Neuronal stem cell (in vitro differentiated cells): Measurements from ENCODE around the gene SPOCK2.
A peak's percentile ranks its signal among the peaks of the same experiment; 100 is the strongest.

ENCODE experiments used
- DNase-seq: peaks from one replicate; pipeline ENCODE4 v3.0.0-alpha.2; 2013; ENCODE audit warnings: low spot score
- H2AFZ ChIP-seq: one replicate; pipeline ENCODE4 v1.6.1; 2013; ENCODE audit warnings: mild to moderate bottlenecking, low read length, inconsistent platforms
- H2AK5ac ChIP-seq: 2 replicates; pipeline ENCODE4 v1.6.1; 2013; ENCODE audit warnings: low read depth, mild to moderate bottlenecking, inconsistent platforms, low read length, moderate library complexity, mixed read lengths
- H2BK120ac ChIP-seq: 2 replicates; pipeline ENCODE4 v1.6.1; 2013; ENCODE audit warnings: low read depth, mild to moderate bottlenecking, inconsistent platforms, low read length, moderate library complexity, mixed read lengths
- H2BK12ac ChIP-seq: one replicate; pipeline ENCODE4 v1.6.1; 2013; ENCODE audit warnings: low read length, inconsistent platforms
- H2BK15ac ChIP-seq: 2 replicates; pipeline ENCODE4 v1.6.1; 2013; ENCODE audit warnings: mild to moderate bottlenecking, low read length, inconsistent platforms, mixed read lengths
- H2BK5ac ChIP-seq: one replicate; pipeline ENCODE4 v1.6.1; 2013; ENCODE audit warnings: inconsistent platforms, mild to moderate bottlenecking, low read length, moderate library complexity
- H3K14ac ChIP-seq: one replicate; pipeline ENCODE4 v1.6.1; 2013; ENCODE audit warnings: low read length, inconsistent platforms
- H3K18ac ChIP-seq: 2 replicates; pipeline ENCODE4 v1.6.1; 2013; ENCODE audit warnings: low read length, inconsistent platforms
- H3K23ac ChIP-seq: 2 replicates; pipeline ENCODE4 v1.6.1; 2013; ENCODE audit warnings: low read depth, mild to moderate bottlenecking, mixed read lengths, low read length, inconsistent platforms; ENCODE audit not compliant: poor library complexity
- H3K27ac ChIP-seq: replicated peaks from 3 replicates; pipeline ENCODE4 v1.5.1; 2013; ENCODE audit warnings: low read length, inconsistent platforms
- H3K27me3 ChIP-seq, 3 experiments: 2 replicates each; pipeline ENCODE4 v1.6.1; 2013; ENCODE audit warnings: low read length in 3 of 3, mild to moderate bottlenecking in 2 of 3, inconsistent platforms in 1 of 3, low read depth in 1 of 3, mixed read lengths in 1 of 3, moderate library complexity in 1 of 3; ENCODE audit not compliant: control insufficient read depth in 3 of 3, insufficient read depth in 3 of 3
- H3K36me3 ChIP-seq, 2 donors: replicated peaks in 1 of 2; 2 replicates each; pipeline ENCODE4 v1.6.1; 2013; ENCODE audit warnings: low read length in 2 of 2; ENCODE audit not compliant: control insufficient read depth in 2 of 2, insufficient read depth in 2 of 2
- H3K4ac ChIP-seq: 2 replicates; pipeline ENCODE4 v1.6.1; 2013; ENCODE audit warnings: inconsistent platforms, mild to moderate bottlenecking, low read length, moderate library complexity
- H3K4me1 ChIP-seq, 2 donors: 1 replicate in 1 of 2; 2 replicates in 1 of 2; pipeline ENCODE4 v1.6.1; 2013; ENCODE audit warnings: low read length in 2 of 2, low read depth in 1 of 2; ENCODE audit not compliant: control insufficient read depth in 2 of 2, insufficient read depth in 1 of 2
- H3K4me2 ChIP-seq: one replicate; pipeline ENCODE4 v1.6.1; 2013; ENCODE audit warnings: mild to moderate bottlenecking, low read length, inconsistent platforms; ENCODE audit not compliant: insufficient read depth, poor library complexity, severe bottlenecking
- H3K4me3 ChIP-seq, 2 donors: 2 replicates each; pipeline ENCODE4 v1.5.1; 2013; ENCODE audit warnings: low read length in 2 of 2, mild to moderate bottlenecking in 2 of 2, inconsistent platforms in 1 of 2, moderate library complexity in 1 of 2
- H3K79me1 ChIP-seq: one replicate; pipeline ENCODE4 v1.6.1; 2013; ENCODE audit warnings: low read depth, mild to moderate bottlenecking, inconsistent platforms, low read length, moderate library complexity
- H3K9ac ChIP-seq: one replicate; pipeline ENCODE4 v1.6.1; 2013; ENCODE audit warnings: mild to moderate bottlenecking, low read depth, low read length, inconsistent platforms; ENCODE audit not compliant: poor library complexity
- H3K9me3 ChIP-seq, 2 donors: replicated peaks in 1 of 2; 2 replicates each; pipeline versions ENCODE3 to v1.6.1; 2013; ENCODE audit warnings: low read length in 2 of 2, mild to moderate bottlenecking in 2 of 2, inconsistent platforms in 1 of 2, low read depth in 1 of 2, mixed read lengths in 1 of 2, moderate library complexity in 1 of 2; ENCODE audit not compliant: control insufficient read depth in 2 of 2, insufficient read depth in 1 of 2
- H4K8ac ChIP-seq: one replicate; pipeline ENCODE4 v1.6.1; 2013; ENCODE audit warnings: low read depth, mild to moderate bottlenecking, inconsistent platforms, low read length, moderate library complexity
- H4K91ac ChIP-seq: one replicate; pipeline ENCODE4 v1.6.1; 2013; ENCODE audit warnings: low read length, low read depth, mild to moderate bottlenecking, inconsistent platforms; ENCODE audit not compliant: poor library complexity
- WGBS, 2 donors: extraction: QIAGEN DNeasy Blood & Tissue Kit; methylation state at CpG; one replicate each; pipeline ENCODE4 v1.1.7; 2013; ENCODE audit warnings: missing lambda C conversion rate in 2 of 2, mixed read lengths in 1 of 2; ENCODE audit not compliant: insufficient read length in 2 of 2, insufficient replicate concordance in 1 of 2; ENCODE audit errors: extremely low coverage in 2 of 2; 5-methylcytosine and 5-hydroxymethylcytosine counted together

Gene SPOCK2

GRCh38 chr10:72082856-72083789 lies 5.2 kb downstream of the SPOCK2 start:
- WGBS, 2 donors = no CpG with 5 or more reads among the region's 6 CpGs
- peaks cover 12 to 44% (median 25%) of the 10 kb centered on the region in 3 experiments for H3K27me3 ChIP-seq
- no peak overlapping the region for H3K27ac ChIP-seq
- no peak overlapping the region for H2AFZ ChIP-seq
- H3K9me3 ChIP-seq = no peaks in the 10 kb centered on the region
- H2BK120ac ChIP-seq = no peak overlapping the region
- H3K79me1 ChIP-seq = no peaks in the 10 kb centered on the region
- no peak overlapping the region for H3K4me2 ChIP-seq
- peaks cover 11 to 27% of the 10 kb centered on the region in 2 donors for H3K4me1 ChIP-seq
- no peak overlapping the region for H2BK5ac ChIP-seq
- no peak overlapping the region for H3K9ac ChIP-seq
- no peak overlapping the region for H4K8ac ChIP-seq
- no peaks in the 10 kb centered on the region for H3K36me3 ChIP-seq
- no peak overlapping the region for H3K23ac ChIP-seq
- no peak for DNase-seq
- H3K18ac ChIP-seq = peak overlapping the region; percentile 55
- H3K14ac ChIP-seq = no peak overlapping the region
- no peak overlapping the region for H3K4ac ChIP-seq
- no peak overlapping the region for H2AK5ac ChIP-seq
- no peak overlapping the region for H3K4me3 ChIP-seq
- no peak overlapping the region for H2BK15ac ChIP-seq
- H2BK12ac ChIP-seq = peak overlapping the region; percentile 63
- no peak overlapping the region for H4K91ac ChIP-seq

GRCh38 chr10:72081772-72082590 lies 6.4 kb downstream of the SPOCK2 start:
- no peaks in the 10 kb centered on the region for H3K79me1 ChIP-seq
- H2BK12ac ChIP-seq = no peak overlapping the region
- H3K4me3 ChIP-seq = no peak overlapping the region
- no peaks in the 10 kb centered on the region for H3K9me3 ChIP-seq
- H2AFZ ChIP-seq = no peak overlapping the region
- H3K23ac ChIP-seq = no peak overlapping the region
- no peak overlapping the region for H2BK5ac ChIP-seq
- peaks cover 3 to 33% (median 14%) of the 10 kb centered on the region in 3 experiments for H3K27me3 ChIP-seq
- H3K4me2 ChIP-seq = no peak overlapping the region
- no peak overlapping the region for H2BK120ac ChIP-seq
- no peak overlapping the region for H4K91ac ChIP-seq
- peaks cover 10 to 26% of the 10 kb centered on the region in 2 donors for H3K4me1 ChIP-seq
- H3K27ac ChIP-seq = no peak overlapping the region
- DNase-seq = no peak
- H3K9ac ChIP-seq = no peak overlapping the region
- H3K18ac ChIP-seq = no peak overlapping the region
- H3K36me3 ChIP-seq = no peaks in the 10 kb centered on the region
- no peak overlapping the region for H4K8ac ChIP-seq
- H2BK15ac ChIP-seq = no peak overlapping the region
- no CpG with 5 or more reads among the region's 14 CpGs for WGBS, 2 donors
- peak overlapping the region; percentile 12 for H3K14ac ChIP-seq
- no peak overlapping the region for H2AK5ac ChIP-seq
- no peak overlapping the region for H3K4ac ChIP-seq

- no peak overlapping the region for H2BK12ac ChIP-seq
- DNase-seq = no peak
- no peaks in the 10 kb centered on the region for H3K9me3 ChIP-seq
- H3K4me3 ChIP-seq = no peak overlapping the region
- H3K79me1 ChIP-seq = no peaks in the 10 kb centered on the region
- no peak overlapping the region for H3K27ac ChIP-seq
- H3K14ac ChIP-seq = no peak overlapping the region
- no CpG with 5 or more reads among the region's 9 CpGs for WGBS, 2 donors
- peaks cover 8 to 18% of the 10 kb centered on the region in 2 donors for H3K4me1 ChIP-seq
- no peak overlapping the region for H2BK5ac ChIP-seq
- H4K91ac ChIP-seq = no peak overlapping the region
- H3K36me3 ChIP-seq = no peaks in the 10 kb centered on the region
- peak overlapping the region; percentile 12 for H3K23ac ChIP-seq
- peak overlapping the region; percentile 54 for H2AK5ac ChIP-seq
- peaks cover 0 to 26% (median 7%) of the 10 kb centered on the region in 3 experiments for H3K27me3 ChIP-seq
- H3K9ac ChIP-seq = peak overlapping the region; percentile 31
- H3K4me2 ChIP-seq = no peak overlapping the region
- H3K4ac ChIP-seq = no peak overlapping the region
- H3K18ac ChIP-seq = peak overlapping the region; percentile 51
- no peak overlapping the region for H2BK120ac ChIP-seq
- no peak overlapping the region for H4K8ac ChIP-seq
- H2AFZ ChIP-seq = no peak overlapping the region
- H2BK15ac ChIP-seq = no peak overlapping the region
Measured at GRCh38 chr10:72081210-72081609, 7.1 kb downstream of the SPOCK2 start.
